Nephron progenitor cell (in vitro differentiated cells): ENCODE measurements around the gene KLHDC9.
A peak's percentile ranks its signal among the peaks of the same experiment; 100 is the strongest.
"Not testable (repeated sequence)": the region's sequence is repeated elsewhere in the genome, so short reads cannot be mapped to it uniquely, and the experiment has no call there.

Experiments
- DNase-seq: peaks from one replicate; pipeline ENCODE4 v3.0.0; 2021
- H3K27ac Mint-ChIP-seq: 2 replicates; pipeline ENCODE4 v1.8.0; 2021; ENCODE audit warnings: mild to moderate bottlenecking, moderate library complexity, mixed read lengths
- H3K27me3 Mint-ChIP-seq: 2 replicates; pipeline ENCODE4 v1.8.0; 2021; ENCODE audit warnings: mild to moderate bottlenecking, low read depth, mixed read lengths; ENCODE audit not compliant: poor library complexity
- H3K36me3 Mint-ChIP-seq: 2 replicates; pipeline ENCODE4 v1.8.0; 2021; ENCODE audit warnings: low read depth, mixed read lengths
- H3K4me1 Mint-ChIP-seq: 2 replicates; pipeline ENCODE4 v1.8.0; 2021; ENCODE audit warnings: mixed read lengths
- H3K4me3 Mint-ChIP-seq: 2 replicates; pipeline ENCODE4 v1.8.0; 2021; ENCODE audit warnings: mild to moderate bottlenecking, moderate library complexity, mixed read lengths
- H3K9me3 Mint-ChIP-seq: 2 replicates; pipeline ENCODE4 v1.8.0; 2021; ENCODE audit warnings: mild to moderate bottlenecking, moderate library complexity, mixed read lengths
- CTCF ChIP-seq: fragments of 200-600 bp; sonication (generic); IDR thresholded peaks from 2 replicates; pipeline ENCODE4 v1.5.0; 2021; ENCODE audit warnings: antibody characterized with exemption

The KLHDC9 gene

GRCh38 chr1:161115132-161115711 lies 17.1 kb downstream of the KLHDC9 start:
- H3K9me3 Mint-ChIP-seq: no peaks in the 10 kb centered on the region
- H3K27me3 Mint-ChIP-seq: no peaks in the 10 kb centered on the region
- H3K4me3 Mint-ChIP-seq: peak overlapping the region; percentile 23
- H3K36me3 Mint-ChIP-seq: peaks cover 6% of the 10 kb centered on the region
- DNase-seq: no peak
- TF ChIP-seq CTCF: no peak
- H3K27ac Mint-ChIP-seq: no peak overlapping the region
- peaks cover 47% of the 10 kb centered on the region for H3K4me1 Mint-ChIP-seq

- Mint-ChIP-seq H3K4me3 (peak overlapping the region; percentile 97), H3K4me1 (peaks cover 49% of the 10 kb centered on the region)
- not testable (repeated sequence) for H3K27me3 Mint-ChIP-seq, DNase-seq, H3K27ac Mint-ChIP-seq, H3K9me3 Mint-ChIP-seq, H3K36me3 Mint-ChIP-seq
Measured at GRCh38 chr1:161115961-161116360, 17.8 kb downstream of the KLHDC9 start.

GRCh38 chr1:161117759-161118581 lies 19.8 kb downstream of the KLHDC9 start, which contains the start of the genes NIT1 and PFDN2:
TSS of gene NIT1 (plus strand) at chr1:161118105. CDS start at chr1:161118177, 72 bp downstream.
TSS of gene PFDN2 (minus strand) at chr1:161118037. CDS start at chr1:161118026, 11 bp downstream.
- Mint-ChIP-seq H3K4me1 (peaks cover 49% of the 10 kb centered on the region), H3K27ac (peak within 1 kb of the TSS; percentile 99), H3K9me3 (no peaks in the 10 kb centered on the region), H3K36me3 (peaks cover 24% of the 10 kb centered on the region), H3K4me3 (peak within 1 kb of the TSS; percentile 97), H3K27me3 (no peaks in the 10 kb centered on the region)
- TF ChIP-seq CTCF: no peak
- DNase-seq: peak; percentile 91

- TF ChIP-seq CTCF: peak; percentile 38
- no peaks in the 10 kb centered on the region for H3K27me3 Mint-ChIP-seq
- no peak for DNase-seq
- peaks cover 37% of the 10 kb centered on the region for H3K36me3 Mint-ChIP-seq
- no peaks in the 10 kb centered on the region for H3K9me3 Mint-ChIP-seq
- peak overlapping the region; percentile 86 for H3K27ac Mint-ChIP-seq
- peak overlapping the region; percentile 97 for H3K4me3 Mint-ChIP-seq
- peaks cover 50% of the 10 kb centered on the region for H3K4me1 Mint-ChIP-seq
Measured at GRCh38 chr1:161119092-161119903, 21.1 kb downstream of the KLHDC9 start.

- TF ChIP-seq CTCF: no peak
- no peak overlapping the region for H3K27ac Mint-ChIP-seq
- H3K4me1 Mint-ChIP-seq: peaks cover 42% of the 10 kb centered on the region
- DNase-seq: no peak
- H3K4me3 Mint-ChIP-seq: no peak overlapping the region
- H3K36me3 Mint-ChIP-seq: peaks cover 44% of the 10 kb centered on the region
- no peaks in the 10 kb centered on the region for H3K27me3 Mint-ChIP-seq
- H3K9me3 Mint-ChIP-seq: no peaks in the 10 kb centered on the region
Measured at GRCh38 chr1:161121042-161121650, 23.0 kb downstream of the KLHDC9 start.

- H3K27ac Mint-ChIP-seq: no peak overlapping the region
Measured at GRCh38 chr1:161121834-161122233, 23.7 kb downstream of the KLHDC9 start.

More at GRCh38 chr1:161121834-161122233, 23.7 kb downstream of the KLHDC9 start:
- Mint-ChIP-seq H3K36me3 (peaks cover 51% of the 10 kb centered on the region), H3K27me3 (no peaks in the 10 kb centered on the region), H3K4me3 (no peak overlapping the region), H3K9me3 (no peaks in the 10 kb centered on the region), H3K4me1 (peaks cover 41% of the 10 kb centered on the region)
- no peak for DNase-seq
- no peak for TF ChIP-seq CTCF
